Measurements from ENCODE around the gene CALCOCO2.

The CALCOCO2 gene

DNA sequence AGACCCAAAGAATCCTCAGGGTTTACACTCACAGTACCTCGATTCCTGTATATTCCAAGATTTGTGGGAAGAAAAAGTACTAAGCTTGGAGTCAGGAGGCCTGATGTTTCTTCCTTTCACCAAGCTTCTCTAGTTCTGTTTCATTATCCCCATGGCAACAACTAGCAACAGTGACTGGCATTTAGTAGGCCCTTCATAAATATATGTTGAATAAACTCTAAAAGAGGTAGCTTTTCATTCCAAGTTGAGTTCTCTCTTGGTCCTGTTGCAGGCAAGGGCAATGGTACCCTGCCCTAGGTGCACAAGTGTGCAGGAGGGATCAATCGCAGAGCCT is 76.8 kb downstream of the CALCOCO2 start:
- TF ChIP-seq CTCF (IDR thresholded peaks at IDR 0.05; ENCODE audit: insufficient read depth, low read depth, low read length, missing control alignments), result no peak
- DNase-seq (ENCODE audit: low read depth), result no peak
- peak overlapping the region; percentile 99 for H3K4me3 ChIP-seq (ENCODE audit: low read depth, low read length)

- peak within 1 kb of the TSS; percentile 99 for H3K4me3 ChIP-seq (ENCODE audit: low read depth, low read length)
- peak; percentile 98 for DNase-seq (ENCODE audit: low read depth)
- peak; percentile 20 for TF ChIP-seq CTCF (IDR thresholded peaks at IDR 0.05; ENCODE audit: insufficient read depth, low read depth, low read length, missing control alignments)
These were observed 77.4 kb downstream of the CALCOCO2 start, which contains the start of gene UBE2Z for GRCh38 chr17:48908047-48908843. TSS of gene UBE2Z (plus strand) at chr17:48908407. CDS start at chr17:48908504, 97 bp downstream.

GRCh38 chr17:48908853-48909394 is 78.1 kb downstream of the CALCOCO2 start:
- no peak for TF ChIP-seq CTCF (IDR thresholded peaks at IDR 0.05; ENCODE audit: insufficient read depth, low read depth, low read length, missing control alignments)
- peak overlapping the region; percentile 99 for H3K4me3 ChIP-seq (ENCODE audit: low read depth, low read length)
- peak; percentile 95 for DNase-seq (ENCODE audit: low read depth)

GRCh38 chr17:48909783-48910182 is 78.9 kb downstream of the CALCOCO2 start:
- peak; percentile 63 for DNase-seq (ENCODE audit: low read depth)
- peak overlapping the region; percentile 99 for H3K4me3 ChIP-seq (ENCODE audit: low read depth, low read length)

DNA sequence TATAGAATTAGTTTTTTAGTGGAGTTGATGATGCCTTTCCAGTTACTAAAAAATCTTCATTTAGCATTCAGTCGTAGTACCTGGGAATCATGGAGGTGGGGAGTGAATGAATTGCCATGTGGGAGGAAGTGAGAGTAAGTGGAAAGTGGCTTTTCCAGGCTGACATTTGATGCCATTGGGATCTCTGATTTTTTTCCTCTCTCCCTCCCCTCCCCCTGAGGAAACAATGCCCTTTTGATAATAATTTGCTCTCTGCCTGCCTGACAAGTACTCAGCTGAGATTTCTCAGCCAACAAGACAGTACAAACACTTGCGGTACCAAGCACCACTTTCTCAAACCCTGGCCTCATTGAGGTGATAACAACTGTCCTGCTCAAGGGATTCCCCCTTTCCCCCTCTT is 79.5 kb downstream of the CALCOCO2 start:
- DNase-seq (ENCODE audit: low read depth), result no peak
- TF ChIP-seq CTCF (IDR thresholded peaks at IDR 0.05; ENCODE audit: insufficient read depth, low read depth, low read length, missing control alignments), result no peak
- peak overlapping the region; percentile 99 for H3K4me3 ChIP-seq (ENCODE audit: low read depth, low read length)

More at GRCh38 chr17:48909783-48910182, 78.9 kb downstream of the CALCOCO2 start:
- TF ChIP-seq CTCF (IDR thresholded peaks at IDR 0.05; ENCODE audit: insufficient read depth, low read depth, low read length, missing control alignments), result no peak

GRCh38 chr17:48912476-48912875 is 81.6 kb downstream of the CALCOCO2 start:
- no peak overlapping the region for H3K4me3 ChIP-seq (ENCODE audit: low read depth, low read length)
- DNase-seq (ENCODE audit: low read depth), result no peak
- no peak for TF ChIP-seq CTCF (IDR thresholded peaks at IDR 0.05; ENCODE audit: insufficient read depth, low read depth, low read length, missing control alignments)

Measured in GM12865 (cell line).